ENCODE results near the gene FAM200C. TPM values are rescaled to one million over a fixed set of nuclear protein-coding genes. Genes with fewer than 3 reads are reported as not detected.

Gene FAM200C
- total RNA-seq, 1 experiment from 2014 or later = 3.2 TPM

- no peak for DNase-seq
- no peaks in the 10 kb centered on the region for H3K9me3 ChIP-seq
- H3K4me3 ChIP-seq (ENCODE audit: low read depth, low read length) = no peak overlapping the region
- no peak for TF ChIP-seq CTCF (IDR thresholded peaks at IDR 0.05; ENCODE audit: insufficient read depth in 1 of 2, low read depth in 1 of 2, low read length in 1 of 2, severe bottlenecking in 1 of 2, unreplicated experiment in 1 of 2)
- no peaks in the 10 kb centered on the region for H3K27me3 ChIP-seq (replicated peaks; ENCODE audit: control insufficient read depth, insufficient read depth, low read length)
- no peaks in the 10 kb centered on the region for H3K9me3 Mint-ChIP-seq (ENCODE audit: unreplicated experiment)
- H3K27ac Mint-ChIP-seq (ENCODE audit: unreplicated experiment) = no peak overlapping the region
- POLR2A ChIA-PET = no interaction called here
- no peaks in the 10 kb centered on the region for H3K4me1 ChIP-seq
- no peaks in the 10 kb centered on the region for H3K36me3 ChIP-seq (ENCODE audit: control insufficient read depth, insufficient read depth, low read length)
- no TSS peak for BruUV-seq (replicated peaks)
- H3K36me3 Mint-ChIP-seq (ENCODE audit: insufficient read depth, unreplicated experiment) = peaks cover 11% of the 10 kb centered on the region
- CTCF ChIA-PET = no interaction called here
- no peak overlapping the region for H3K4me3 Mint-ChIP-seq (ENCODE audit: unreplicated experiment)
- no peaks in the 10 kb centered on the region for H3K4me1 Mint-ChIP-seq (ENCODE audit: low read depth, unreplicated experiment)
- no peaks in the 10 kb centered on the region for H3K27me3 Mint-ChIP-seq (ENCODE audit: insufficient read depth, unreplicated experiment)
- intact Hi-C loops (cut with micrococcal nuclease; ENCODE audit: unreplicated experiment) = loop anchor here (10.0 kb wide), 2 partner anchors 202 to 472 kb away; no protein-coding TSS in a partner anchor
Observed at GRCh38 chr5:160432787-160433186, 32.9 kb upstream of the FAM200C start.

DNA sequence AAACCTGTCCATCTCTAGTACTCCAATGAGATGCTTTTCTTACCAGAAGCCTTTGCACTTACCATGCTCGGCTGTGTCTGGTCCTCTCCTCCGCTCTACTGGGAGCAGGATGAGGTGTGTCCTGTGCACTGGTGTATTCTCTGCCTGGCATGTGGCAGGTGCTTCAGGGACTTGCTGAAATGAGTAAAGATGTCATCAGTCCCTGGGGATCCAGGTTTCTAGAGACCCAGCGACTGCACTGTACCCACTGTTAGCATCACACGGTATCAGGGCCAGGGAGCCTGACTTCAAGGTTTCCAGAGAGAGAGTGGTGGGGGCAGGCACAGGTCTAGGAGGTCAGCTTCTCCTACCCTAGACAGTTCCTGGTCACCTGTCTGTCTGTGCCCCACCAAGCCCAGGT, 32.3 kb upstream of the FAM200C start:
- DNase-seq = no peak
- intact Hi-C loops (cut with micrococcal nuclease; ENCODE audit: unreplicated experiment) = loop anchor here (10.0 kb wide), 2 partner anchors 203 to 473 kb away; no protein-coding TSS in a partner anchor
- Mint-ChIP-seq H3K9me3 (ENCODE audit: unreplicated experiment) (no peaks in the 10 kb centered on the region), H3K4me1 (ENCODE audit: low read depth, unreplicated experiment) (no peaks in the 10 kb centered on the region), H3K36me3 (ENCODE audit: insufficient read depth, unreplicated experiment) (peaks cover 17% of the 10 kb centered on the region), H3K4me3 (ENCODE audit: unreplicated experiment) (no peak overlapping the region), H3K27me3 (ENCODE audit: insufficient read depth, unreplicated experiment) (no peaks in the 10 kb centered on the region), H3K27ac (ENCODE audit: unreplicated experiment) (no peak overlapping the region)
- Histone ChIP-seq H3K9me3 (no peaks in the 10 kb centered on the region), H3K4me1 (no peaks in the 10 kb centered on the region), H3K27me3 (replicated peaks; ENCODE audit: control insufficient read depth, insufficient read depth, low read length) (no peaks in the 10 kb centered on the region), H3K36me3 (ENCODE audit: control insufficient read depth, insufficient read depth, low read length) (no peaks in the 10 kb centered on the region), H3K4me3 (ENCODE audit: low read depth, low read length) (no peak overlapping the region)
- ChIA-PET POLR2A (no interaction called here), CTCF (no interaction called here)
- no peak for TF ChIP-seq CTCF (IDR thresholded peaks at IDR 0.05; ENCODE audit: insufficient read depth in 1 of 2, low read depth in 1 of 2, low read length in 1 of 2, severe bottlenecking in 1 of 2, unreplicated experiment in 1 of 2)
- BruUV-seq (replicated peaks) = no TSS peak

GRCh38 chr5:160427607-160428006, 27.8 kb upstream of the FAM200C start:
- no peak overlapping the region for H3K27ac Mint-ChIP-seq (ENCODE audit: unreplicated experiment)
- Histone ChIP-seq H3K27me3 (replicated peaks; ENCODE audit: control insufficient read depth, insufficient read depth, low read length) (no peaks in the 10 kb centered on the region), H3K4me1 (peaks cover 7% of the 10 kb centered on the region; the same call in 1 of the 2 replicates), H3K36me3 (ENCODE audit: control insufficient read depth, insufficient read depth, low read length) (no peaks in the 10 kb centered on the region), H3K4me3 (ENCODE audit: low read depth, low read length) (no peak overlapping the region), H3K9me3 (no peaks in the 10 kb centered on the region)
- no peaks in the 10 kb centered on the region for H3K9me3 Mint-ChIP-seq (ENCODE audit: unreplicated experiment)
- intact Hi-C loops (cut with micrococcal nuclease; ENCODE audit: unreplicated experiment) = no loop called here
- BruUV-seq (replicated peaks) = no TSS peak
- no peak for DNase-seq
- H3K27me3 Mint-ChIP-seq (ENCODE audit: insufficient read depth, unreplicated experiment) = no peaks in the 10 kb centered on the region
- ChIA-PET CTCF (no interaction called here), POLR2A (no interaction called here)
- H3K4me1 Mint-ChIP-seq (ENCODE audit: low read depth, unreplicated experiment) = peaks cover 16% of the 10 kb centered on the region
- peaks cover 50% of the 10 kb centered on the region for H3K36me3 Mint-ChIP-seq (ENCODE audit: insufficient read depth, unreplicated experiment)
- no peak for TF ChIP-seq CTCF (IDR thresholded peaks at IDR 0.05; ENCODE audit: insufficient read depth in 1 of 2, low read depth in 1 of 2, low read length in 1 of 2, severe bottlenecking in 1 of 2, unreplicated experiment in 1 of 2)
- no peak overlapping the region for H3K4me3 Mint-ChIP-seq (ENCODE audit: unreplicated experiment)

All from Caco-2 (cell line).